Breast epithelium (tissue), 3 donors: ENCODE measurements around the gene ADORA2B.

Experiments
- POLR2A ChIP-seq: fragments of 450-650 bp; IDR thresholded peaks from one replicate; pipeline ENCODE4 v1.6.1; 2016; ENCODE audit warnings: antibody characterized with exemption, mild to moderate bottlenecking, moderate library complexity
- TF ChIP-seq, protein P1 (sequence below), 3 donors: fragments of 450-650 bp; IDR thresholded peaks; one replicate each; pipeline ENCODE4 v1.5.1; 2016 to 2017; ENCODE audit warnings: antibody characterized with exemption in 3 of 3, mild to moderate bottlenecking in 3 of 3, moderate library complexity in 3 of 3

DNA sequence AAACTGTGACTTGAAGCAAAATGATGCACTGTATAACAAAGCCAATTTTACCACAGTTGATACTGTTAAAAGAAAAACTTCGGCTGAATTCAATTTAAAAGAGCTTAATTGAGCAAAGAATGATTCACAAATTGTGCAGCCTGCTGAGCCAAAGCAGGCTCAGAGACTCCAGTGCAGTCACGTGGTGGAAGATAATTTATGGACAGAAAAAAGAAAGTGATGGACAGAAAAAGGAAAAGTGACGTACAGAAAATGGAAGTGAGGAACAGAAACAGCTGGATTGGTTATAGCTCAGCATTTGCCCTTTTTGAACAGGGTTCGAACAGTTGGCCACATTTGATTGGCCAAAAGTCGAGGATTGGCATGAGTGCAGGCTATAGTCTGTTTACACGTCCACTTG lies 28.9 kb downstream of the ADORA2B start:
- TF ChIP-seq POLR2A = no peak
- TF ChIP-seq, protein P1, sequence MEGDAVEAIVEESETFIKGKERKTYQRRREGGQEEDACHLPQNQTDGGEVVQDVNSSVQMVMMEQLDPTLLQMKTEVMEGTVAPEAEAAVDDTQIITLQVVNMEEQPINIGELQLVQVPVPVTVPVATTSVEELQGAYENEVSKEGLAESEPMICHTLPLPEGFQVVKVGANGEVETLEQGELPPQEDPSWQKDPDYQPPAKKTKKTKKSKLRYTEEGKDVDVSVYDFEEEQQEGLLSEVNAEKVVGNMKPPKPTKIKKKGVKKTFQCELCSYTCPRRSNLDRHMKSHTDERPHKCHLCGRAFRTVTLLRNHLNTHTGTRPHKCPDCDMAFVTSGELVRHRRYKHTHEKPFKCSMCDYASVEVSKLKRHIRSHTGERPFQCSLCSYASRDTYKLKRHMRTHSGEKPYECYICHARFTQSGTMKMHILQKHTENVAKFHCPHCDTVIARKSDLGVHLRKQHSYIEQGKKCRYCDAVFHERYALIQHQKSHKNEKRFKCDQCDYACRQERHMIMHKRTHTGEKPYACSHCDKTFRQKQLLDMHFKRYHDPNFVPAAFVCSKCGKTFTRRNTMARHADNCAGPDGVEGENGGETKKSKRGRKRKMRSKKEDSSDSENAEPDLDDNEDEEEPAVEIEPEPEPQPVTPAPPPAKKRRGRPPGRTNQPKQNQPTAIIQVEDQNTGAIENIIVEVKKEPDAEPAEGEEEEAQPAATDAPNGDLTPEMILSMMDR (IDR thresholded peaks at IDR 0.05) = no peak
